Activated CD8-positive, alpha-beta T cell treated with anti-CD3 and anti-CD28 coated beads for 36 hours (primary cell): Measurements from ENCODE around the gene CFAP299. TPM values are rescaled to one million over a fixed set of nuclear protein-coding genes. Genes with fewer than 3 reads are reported as not detected.

Source experiments
- ATAC-seq: fragments of 200-7000 bp; cut with Tn5 transposase; one replicate; pipeline ENCODE4 v1.10.0; 2021; ENCODE audit warnings: mild to moderate bottlenecking, moderate library complexity
- CTCF ChIA-PET: fragments of 350-600 bp; sonication (Branson Sonifier 250); formaldehyde crosslinking; loops from one replicate; lab custom pipeline; 2021; ENCODE audit warnings: antibody characterized with exemption; lab: Charles Lee
- POLR2A ChIA-PET: fragments of 350-600 bp; sonication (Branson Sonifier 250); formaldehyde crosslinking; loops from one replicate; lab custom pipeline; 2021; ENCODE audit warnings: antibody characterized with exemption; lab: Charles Lee
- DNase-seq: peaks from one replicate; pipeline ENCODE4 v3.0.0-alpha.2; 2020
- H3K27ac Mint-ChIP-seq: one replicate; pipeline ENCODE4 v1.8.0; 2021; ENCODE audit warnings: mild to moderate bottlenecking, mixed read lengths
- H3K27me3 Mint-ChIP-seq: one replicate; pipeline ENCODE4 v1.8.0; 2021; ENCODE audit warnings: mixed read lengths
- H3K36me3 Mint-ChIP-seq: one replicate; pipeline ENCODE4 v1.8.0; 2021; ENCODE audit warnings: low read depth, mixed read lengths
- H3K4me1 Mint-ChIP-seq: one replicate; pipeline ENCODE4 v1.8.0; 2021; ENCODE audit warnings: low read depth, mixed read lengths
- H3K4me3 Mint-ChIP-seq: one replicate; pipeline ENCODE4 v1.8.0; 2021; ENCODE audit warnings: mild to moderate bottlenecking, moderate library complexity, mixed read lengths
- H3K9me3 Mint-ChIP-seq: one replicate; pipeline ENCODE4 v1.8.0; 2021; ENCODE audit warnings: mixed read lengths
- intact Hi-C: fragments of 100-400 bp; cut with micrococcal nuclease; formaldehyde crosslinking; loops from one replicate; pipeline ENCODE4 v1.10.0; 2022
- total RNA-seq, 2 experiments: library from RNA; stranded (reverse); gene quantifications; one replicate each; pipeline ENCODE4 v1.2.3, GENCODE V29; 2021
- TF ChIP-seq, protein P1 (sequence below): fragments of 200-600 bp; IDR thresholded peaks from one replicate; pipeline ENCODE4 v1.8.0; 2022; ENCODE audit warnings: antibody characterized with exemption, mild to moderate bottlenecking

Gene CFAP299
- total RNA-seq, 2 experiments from 2014 or later = not detected

DNA sequence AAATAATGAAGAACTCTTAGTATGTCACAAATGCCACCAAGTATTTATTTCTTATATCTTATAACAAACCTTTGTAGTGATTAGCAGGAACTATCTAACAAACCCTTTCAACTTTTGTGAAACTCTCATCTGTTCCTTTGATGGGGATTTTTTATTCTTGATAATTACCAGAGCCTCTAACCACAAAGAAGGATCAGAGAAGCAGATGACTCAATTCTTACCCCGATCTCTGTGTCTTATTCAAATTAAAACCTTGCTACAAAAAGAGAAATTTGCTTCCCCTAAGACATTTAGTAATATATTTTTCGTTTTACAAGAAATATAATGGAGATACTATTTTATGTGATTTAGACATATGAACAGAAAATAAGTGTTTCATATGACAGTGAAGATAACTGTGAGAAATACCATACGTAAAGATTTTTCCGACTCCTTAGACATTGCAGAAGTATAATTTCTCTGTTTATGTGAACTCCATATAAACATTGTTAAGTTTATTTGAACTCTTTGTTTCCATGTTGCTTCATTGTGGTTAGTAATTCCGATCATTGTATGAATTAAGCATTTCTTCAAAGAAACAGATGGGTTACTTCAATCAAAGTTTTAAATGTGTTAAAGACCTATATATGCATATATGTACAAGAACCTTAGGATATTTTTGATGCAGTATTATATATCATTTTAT is 205.4 kb downstream of the CFAP299 start:
- TF ChIP-seq, protein P1, sequence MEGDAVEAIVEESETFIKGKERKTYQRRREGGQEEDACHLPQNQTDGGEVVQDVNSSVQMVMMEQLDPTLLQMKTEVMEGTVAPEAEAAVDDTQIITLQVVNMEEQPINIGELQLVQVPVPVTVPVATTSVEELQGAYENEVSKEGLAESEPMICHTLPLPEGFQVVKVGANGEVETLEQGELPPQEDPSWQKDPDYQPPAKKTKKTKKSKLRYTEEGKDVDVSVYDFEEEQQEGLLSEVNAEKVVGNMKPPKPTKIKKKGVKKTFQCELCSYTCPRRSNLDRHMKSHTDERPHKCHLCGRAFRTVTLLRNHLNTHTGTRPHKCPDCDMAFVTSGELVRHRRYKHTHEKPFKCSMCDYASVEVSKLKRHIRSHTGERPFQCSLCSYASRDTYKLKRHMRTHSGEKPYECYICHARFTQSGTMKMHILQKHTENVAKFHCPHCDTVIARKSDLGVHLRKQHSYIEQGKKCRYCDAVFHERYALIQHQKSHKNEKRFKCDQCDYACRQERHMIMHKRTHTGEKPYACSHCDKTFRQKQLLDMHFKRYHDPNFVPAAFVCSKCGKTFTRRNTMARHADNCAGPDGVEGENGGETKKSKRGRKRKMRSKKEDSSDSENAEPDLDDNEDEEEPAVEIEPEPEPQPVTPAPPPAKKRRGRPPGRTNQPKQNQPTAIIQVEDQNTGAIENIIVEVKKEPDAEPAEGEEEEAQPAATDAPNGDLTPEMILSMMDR = no peak
- ChIA-PET CTCF (no interaction called here), POLR2A (no interaction called here)
- H3K4me3 Mint-ChIP-seq = no peak overlapping the region
- H3K27me3 Mint-ChIP-seq = peaks cover 8% of the 10 kb centered on the region
- intact Hi-C loops = no loop called here
- H3K9me3 Mint-ChIP-seq = no peaks in the 10 kb centered on the region
- DNase-seq = no peak
- peaks cover 20% of the 10 kb centered on the region for H3K4me1 Mint-ChIP-seq
- H3K36me3 Mint-ChIP-seq = peaks cover 1% of the 10 kb centered on the region
- peak; percentile 79 for ATAC-seq
- peak overlapping the region; percentile 6 for H3K27ac Mint-ChIP-seq

DNA sequence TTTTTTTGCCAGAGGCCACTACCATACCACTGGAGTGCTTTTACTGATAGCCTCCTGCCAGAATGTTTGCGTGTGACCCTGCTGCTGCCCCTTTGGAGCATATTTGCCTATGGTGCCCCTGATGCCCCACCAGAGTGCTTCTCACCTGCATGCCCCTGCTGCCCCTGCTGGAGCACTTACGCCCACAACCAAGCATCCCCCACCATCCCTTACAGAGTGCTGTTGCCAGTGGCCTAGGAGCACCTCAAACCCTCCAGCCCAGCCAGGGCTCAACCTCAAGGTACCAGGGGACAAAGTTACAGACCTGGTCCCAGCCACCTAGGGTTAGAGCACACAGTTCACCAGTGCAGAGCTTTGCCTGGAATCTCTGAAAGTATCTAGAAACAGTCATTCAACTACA is 207.2 kb downstream of the CFAP299 start:
- no peak overlapping the region for H3K4me3 Mint-ChIP-seq
- peaks cover 8% of the 10 kb centered on the region for H3K27me3 Mint-ChIP-seq
- H3K27ac Mint-ChIP-seq = no peak overlapping the region
- POLR2A ChIA-PET = no interaction called here
- DNase-seq (no peak), ATAC-seq (no peak)
- CTCF ChIA-PET = no interaction called here
- peaks cover 1% of the 10 kb centered on the region for H3K36me3 Mint-ChIP-seq
- intact Hi-C loops = no loop called here
- TF ChIP-seq, protein P1 = no peak
- H3K9me3 Mint-ChIP-seq = no peaks in the 10 kb centered on the region
- H3K4me1 Mint-ChIP-seq = peaks cover 20% of the 10 kb centered on the region

DNA sequence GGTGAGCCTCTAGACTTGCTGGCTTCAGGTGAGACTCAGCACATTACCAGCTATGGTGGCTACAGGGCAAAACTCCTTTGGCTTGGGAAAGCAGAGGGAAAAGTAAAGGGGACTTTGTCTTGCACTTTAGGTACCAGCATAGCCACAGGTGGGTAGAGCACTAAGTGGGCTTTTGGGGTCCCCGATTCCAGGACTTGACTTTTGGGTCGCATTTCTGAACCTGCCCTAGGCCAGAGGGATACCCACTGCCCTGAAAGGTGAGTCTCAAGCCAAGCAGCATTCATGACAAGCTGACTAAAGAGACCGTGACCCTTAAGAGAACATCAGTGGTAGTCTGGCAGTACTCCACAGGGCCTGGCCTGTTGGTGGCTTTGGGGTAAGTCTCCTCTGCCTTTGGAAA is 224.8 kb downstream of the CFAP299 start:
- Mint-ChIP-seq H3K36me3 (no peaks in the 10 kb centered on the region), H3K27ac (no peak overlapping the region), H3K9me3 (peaks cover 8% of the 10 kb centered on the region), H3K4me1 (no peaks in the 10 kb centered on the region), H3K27me3 (no peaks in the 10 kb centered on the region), H3K4me3 (no peak overlapping the region)
- CTCF ChIA-PET = no interaction called here
- DNase-seq = no peak
- intact Hi-C loops = no loop called here
- ATAC-seq = no peak
- POLR2A ChIA-PET = no interaction called here
- TF ChIP-seq, protein P1 = no peak

DNA sequence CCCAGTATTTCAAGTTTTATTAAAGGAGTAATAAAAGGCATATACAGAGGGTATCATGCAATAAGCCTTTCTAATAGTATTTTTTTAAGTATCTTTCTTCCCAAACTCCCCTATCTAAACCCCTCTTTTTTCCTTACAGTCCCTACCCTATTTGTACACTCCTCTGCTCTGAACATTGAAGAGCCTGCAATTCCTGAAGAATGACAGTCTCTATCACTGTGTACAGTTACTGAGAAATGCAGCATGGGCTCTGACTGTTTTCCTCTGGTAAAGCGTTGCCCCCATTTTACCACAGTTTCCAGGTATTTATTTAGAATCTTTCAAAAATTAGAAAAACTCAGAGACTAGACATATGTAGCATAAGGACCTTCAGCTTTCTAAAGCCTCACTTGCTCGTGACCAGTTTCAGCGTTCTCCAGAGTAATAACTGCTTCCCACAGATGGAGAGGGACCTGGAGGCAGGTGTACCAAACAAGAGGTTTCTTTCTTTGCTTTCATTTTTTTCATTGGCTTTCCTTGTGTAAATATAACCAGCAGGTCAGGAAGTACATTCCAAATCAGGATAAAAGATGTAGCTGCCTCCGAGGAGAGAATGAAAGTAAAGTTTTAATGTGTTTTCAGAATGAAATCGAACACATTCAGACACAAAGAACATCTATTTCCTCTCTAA is 230.8 kb downstream of the CFAP299 start:
- ChIA-PET CTCF (no interaction called here), POLR2A (no interaction called here)
- Mint-ChIP-seq H3K9me3 (peaks cover 6% of the 10 kb centered on the region), H3K27ac (no peak overlapping the region), H3K4me1 (peaks cover 6% of the 10 kb centered on the region), H3K4me3 (peak overlapping the region; percentile 5), H3K27me3 (no peaks in the 10 kb centered on the region), H3K36me3 (no peaks in the 10 kb centered on the region)
- intact Hi-C loops = no loop called here
- no peak for DNase-seq
- no peak for ATAC-seq
- TF ChIP-seq, protein P1 = no peak

DNA sequence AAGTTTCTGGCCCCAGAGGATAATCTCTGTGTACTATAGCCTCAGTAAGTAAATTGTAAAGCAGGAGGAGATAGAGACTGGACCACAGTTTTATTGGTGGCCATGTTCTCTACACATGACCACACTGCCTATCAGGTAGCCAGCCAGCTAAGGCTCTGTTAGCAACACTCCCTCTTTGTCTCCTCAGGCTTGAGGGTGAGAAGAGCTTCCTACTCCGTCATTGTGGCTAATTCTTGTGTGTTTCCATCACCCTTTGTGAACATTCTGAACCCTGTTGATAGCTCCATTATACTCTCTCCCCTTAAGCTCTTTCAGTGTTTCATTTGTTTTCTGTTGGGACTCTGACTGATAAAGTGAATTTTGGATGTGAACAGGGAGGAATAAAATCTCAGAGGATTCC is 233.4 kb downstream of the CFAP299 start:
- no peak overlapping the region for H3K27ac Mint-ChIP-seq
- no peaks in the 10 kb centered on the region for H3K36me3 Mint-ChIP-seq
- H3K4me1 Mint-ChIP-seq = peaks cover 6% of the 10 kb centered on the region
- DNase-seq = no peak
- no peak for ATAC-seq
- H3K9me3 Mint-ChIP-seq = peaks cover 4% of the 10 kb centered on the region
- no peak overlapping the region for H3K4me3 Mint-ChIP-seq
- no peaks in the 10 kb centered on the region for H3K27me3 Mint-ChIP-seq
- ChIA-PET POLR2A (no interaction called here), CTCF (no interaction called here)
- intact Hi-C loops = no loop called here
- TF ChIP-seq, protein P1 = no peak
